Keratinocyte (primary cell): Measurements from ENCODE around the gene SLC25A25. TPM values are rescaled to one million over a fixed set of nuclear protein-coding genes. Genes with fewer than 3 reads are reported as not detected.

Experiments
- DNase-seq: peaks from one replicate; pipeline ENCODE4 v3.0.0-alpha.2; 2011; ENCODE audit warnings: low read depth, missing footprints, low spot score
- FAIRE-seq: peaks from 2 replicates; lab custom pipeline; 2011; peaks lifted over from hg19 to GRCh38; lab: Jason Lieb, UNC
- H2AFZ ChIP-seq: 2 replicates; pipeline ENCODE4 v1.6.0; 2012; ENCODE audit warnings: low read length, control low read depth, inconsistent platforms; ENCODE audit not compliant: control insufficient read depth
- H3K27ac ChIP-seq: 2 replicates; pipeline ENCODE4 v1.5.1; 2011; ENCODE audit warnings: low read length; ENCODE audit not compliant: control insufficient read depth, insufficient read depth
- H3K27me3 ChIP-seq: 3 replicates; pipeline ENCODE4 v1.6.0; 2011; ENCODE audit warnings: low read length; ENCODE audit not compliant: control insufficient read depth, insufficient read depth; ENCODE audit errors: extremely low read depth
- H3K36me3 ChIP-seq, 2 experiments: 2 replicates in 1 of 2; 3 replicates in 1 of 2; pipeline ENCODE4 v1.5.1; 2011; ENCODE audit warnings: low read length in 2 of 2, mild to moderate bottlenecking in 1 of 2; ENCODE audit not compliant: control insufficient read depth in 2 of 2, insufficient read depth in 2 of 2; ENCODE audit errors: extremely low read depth in 1 of 2
- H3K4me1 ChIP-seq: 3 replicates; pipeline ENCODE4 v1.5.1; 2011; ENCODE audit warnings: low read length; ENCODE audit not compliant: control insufficient read depth, insufficient read depth; ENCODE audit errors: extremely low read depth
- H3K4me2 ChIP-seq: 3 replicates; pipeline ENCODE4 v1.6.0; 2011; ENCODE audit warnings: low read depth, low read length; ENCODE audit not compliant: control insufficient read depth, insufficient read depth; ENCODE audit errors: extremely low read depth
- H3K4me3 ChIP-seq, 3 experiments: fragments of 200-600 bp in 1 of 3; sonication (generic) in 1 of 3; 2 replicates in 2 of 3; 3 replicates in 1 of 3; pipeline ENCODE4 v1.5.1; 2011 to 2016; ENCODE audit warnings: low read length in 3 of 3, mild to moderate bottlenecking in 3 of 3, control low read depth in 2 of 3, inconsistent platforms in 1 of 3, low read depth in 1 of 3, mixed read lengths in 1 of 3, mixed run types in 1 of 3, moderate library complexity in 1 of 3; ENCODE audit not compliant: control insufficient read depth in 2 of 3, insufficient read depth in 2 of 3; ENCODE audit errors: extremely low read depth in 1 of 3
- H3K79me2 ChIP-seq: 2 replicates; pipeline ENCODE4 v1.6.0; 2012; ENCODE audit warnings: low read length; ENCODE audit not compliant: control insufficient read depth, insufficient read depth
- H3K9ac ChIP-seq: 3 replicates; pipeline ENCODE4 v1.6.0; 2011; ENCODE audit warnings: low read length; ENCODE audit not compliant: control insufficient read depth, insufficient read depth; ENCODE audit errors: extremely low read depth
- H3K9me1 ChIP-seq: 3 replicates; pipeline ENCODE4 v1.6.0; 2011; ENCODE audit warnings: low read length; ENCODE audit not compliant: control insufficient read depth, insufficient read depth; ENCODE audit errors: extremely low read depth
- H3K9me3 ChIP-seq: 2 replicates; pipeline ENCODE4 v1.5.1; 2012; ENCODE audit warnings: low read depth, low read length; ENCODE audit not compliant: control insufficient read depth
- H4K20me1 ChIP-seq: 3 replicates; pipeline ENCODE4 v1.6.0; 2011; ENCODE audit warnings: low read length; ENCODE audit not compliant: control insufficient read depth, insufficient read depth; ENCODE audit errors: extremely low read depth
- CTCF ChIP-seq, 3 experiments: IDR thresholded peaks in 1 of 3; conservative IDR thresholded peaks in 1 of 3; optimal IDR thresholded peaks in 1 of 3; 2 replicates in 2 of 3; 3 replicates in 1 of 3; pipeline versions ENCODE3 to v1.5.1; 2011; ENCODE audit warnings: low read length in 3 of 3, mild to moderate bottlenecking in 3 of 3, moderate library complexity in 2 of 3, control low read depth in 1 of 3, inconsistent platforms in 1 of 3; ENCODE audit not compliant: insufficient read depth in 2 of 3; ENCODE audit errors: extremely low read depth in 1 of 3
- EZH2 ChIP-seq: IDR thresholded peaks from one replicate; pipeline ENCODE4 v1.6.1; 2012; ENCODE audit warnings: inconsistent platforms, mild to moderate bottlenecking, low read length, moderate library complexity
- dilution Hi-C: fragments of 300-500 bp; cut with MboI; formaldehyde crosslinking; loops from one replicate; pipeline ENCODE4 v1.7.0; 2020; ENCODE audit warnings: low sequenced_read_pairs; ENCODE audit not compliant: extremely low pct_ligation_motif_present
- polyA plus RNA-seq, 5 experiments: library from polyadenylated mRNA; depleted of rRNA in 3 of 5; stranded (reverse) in 3 of 5; stranded (forward) in 1 of 5; unstranded in 1 of 5; fragments of >200 nt; gene quantifications; 1 replicate in 1 of 5; 2 replicates in 3 of 5; 3 replicates in 1 of 5; pipeline versions ENCODE4 v1.2.1 to v1.2.3, GENCODE V29; 2011 to 2012; ENCODE audit warnings: missing spikeins in 2 of 5, low read depth in 1 of 5, low replicate concordance in 1 of 5

The SLC25A25 gene
- polyA plus RNA-seq, 1 donor (not counting 4 experiments of a cell fraction or from before 2014, with no cell fraction given) = 6.5 TPM

- H2AFZ ChIP-seq = no peak overlapping the region
- DNase-seq (no peak), FAIRE-seq (no peak)
- no peaks in the 10 kb centered on the region for H3K9me1 ChIP-seq
- no peaks in the 10 kb centered on the region for H3K9me3 ChIP-seq
- no peaks in the 10 kb centered on the region for H3K4me1 ChIP-seq
- H3K27ac ChIP-seq = no peak overlapping the region
- no peaks in the 10 kb centered on the region for H3K36me3 ChIP-seq
- TF ChIP-seq CTCF (optimal IDR thresholded peaks at IDR 0.05 in 1 of 3, IDR thresholded peaks at IDR 0.05 in 1 of 3, conservative IDR thresholded peaks at IDR 0.05 in 1 of 3; ENCODE audit: extremely low read depth in 1 of 3, insufficient read depth in 2 of 3, low read length in 3 of 3) (no peak), EZH2 (no peak)
- H3K27me3 ChIP-seq = no peaks in the 10 kb centered on the region
- no peak overlapping the region for H3K9ac ChIP-seq
- no peak overlapping the region for H3K4me2 ChIP-seq
- H3K79me2 ChIP-seq = no peaks in the 10 kb centered on the region
- dilution Hi-C loops = no loop called here
- no peaks in the 10 kb centered on the region for H4K20me1 ChIP-seq
- no peak overlapping the region for H3K4me3 ChIP-seq
These were observed 41.7 kb upstream of the SLC25A25 start for GRCh38 chr9:128026255-128026772.

DNA sequence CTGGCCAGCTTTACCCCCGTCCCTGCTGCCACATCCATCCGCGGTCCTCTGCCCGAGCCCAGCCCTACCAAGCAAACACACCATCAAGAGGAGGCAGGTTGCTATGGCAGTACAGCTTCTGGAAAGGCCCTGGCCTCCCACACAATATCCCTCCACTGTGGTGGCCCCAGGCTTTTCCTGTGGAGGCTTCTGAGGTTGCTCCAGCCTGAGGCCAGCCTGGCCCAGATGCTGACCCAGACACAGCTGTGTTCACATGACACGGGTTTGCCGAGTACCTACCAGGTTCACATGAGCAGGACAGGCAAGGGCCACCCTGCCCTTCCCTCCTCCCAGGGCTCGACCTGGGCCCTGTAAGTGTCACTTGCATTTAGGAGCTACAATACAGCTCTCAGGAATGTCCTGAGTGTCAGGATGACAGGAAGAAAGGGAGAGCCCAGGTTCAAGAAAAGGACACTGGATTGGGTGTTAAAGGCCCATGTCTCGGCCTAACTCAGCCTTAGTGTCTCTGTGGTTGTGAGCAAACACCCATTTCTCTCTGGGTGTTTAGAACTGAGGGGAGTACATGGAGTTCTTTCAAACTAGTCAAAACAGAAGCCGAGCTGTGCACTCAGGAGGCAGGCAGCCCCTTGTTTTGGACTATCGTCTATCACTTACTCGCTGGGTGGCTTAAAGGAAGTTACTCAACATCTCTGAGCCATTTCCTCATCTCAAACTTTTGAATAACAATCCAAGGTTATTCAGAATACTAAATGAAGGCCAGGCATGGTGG lies 41.1 kb upstream of the SLC25A25 start:
- H2AFZ ChIP-seq = no peak overlapping the region
- dilution Hi-C loops = no loop called here

More for the DNA sequence above, 41.1 kb upstream of the SLC25A25 start:
- Histone ChIP-seq H3K79me2 (no peaks in the 10 kb centered on the region), H3K4me2 (no peak overlapping the region), H3K9me3 (no peaks in the 10 kb centered on the region), H3K27me3 (no peaks in the 10 kb centered on the region), H3K27ac (no peak overlapping the region), H3K4me3 (no peak overlapping the region), H3K4me1 (no peaks in the 10 kb centered on the region), H3K9me1 (no peaks in the 10 kb centered on the region), H3K36me3 (no peaks in the 10 kb centered on the region), H4K20me1 (no peaks in the 10 kb centered on the region), H3K9ac (no peak overlapping the region)
- no peak for TF ChIP-seq CTCF (optimal IDR thresholded peaks at IDR 0.05 in 1 of 3, IDR thresholded peaks at IDR 0.05 in 1 of 3, conservative IDR thresholded peaks at IDR 0.05 in 1 of 3; ENCODE audit: extremely low read depth in 1 of 3, insufficient read depth in 2 of 3, low read length in 3 of 3)
- no peak for TF ChIP-seq EZH2
- no peak for DNase-seq
- FAIRE-seq = no peak
